Measurements from ENCODE around the gene RDH8. TPM values are rescaled to one million over a fixed set of nuclear protein-coding genes. Genes with fewer than 3 reads are reported as not detected.

RDH8 gene
- total RNA-seq, 1 donor from 2014 or later, result not detected

DNA sequence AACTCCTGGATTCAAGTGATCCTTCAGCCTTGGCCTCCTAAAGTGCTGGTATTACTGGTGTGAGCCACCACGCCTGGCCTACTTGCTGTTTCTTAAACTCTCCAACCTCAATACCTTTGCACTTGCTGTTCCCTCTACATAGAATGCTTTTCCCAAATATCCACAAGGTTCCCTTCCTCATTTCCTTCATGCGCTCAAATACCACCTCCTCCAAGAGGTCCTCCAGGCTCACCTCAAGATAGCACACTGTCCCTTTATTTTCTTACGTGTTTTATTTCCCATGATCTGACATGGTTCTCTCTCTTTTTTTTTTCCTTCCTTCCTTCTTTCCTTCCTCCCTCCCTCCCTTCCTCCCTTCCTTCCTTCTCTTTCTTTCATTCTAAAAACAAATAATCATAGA is 13.5 kb downstream of the RDH8 start:
- ATAC-seq (no peak), DNase-seq (ENCODE audit: low spot score) (no peak)
- intact Hi-C loops (cut with DNase I), result loop anchor here (5.0 kb wide), 1 partner anchor 94 kb away; no protein-coding TSS in a partner anchor

DNA sequence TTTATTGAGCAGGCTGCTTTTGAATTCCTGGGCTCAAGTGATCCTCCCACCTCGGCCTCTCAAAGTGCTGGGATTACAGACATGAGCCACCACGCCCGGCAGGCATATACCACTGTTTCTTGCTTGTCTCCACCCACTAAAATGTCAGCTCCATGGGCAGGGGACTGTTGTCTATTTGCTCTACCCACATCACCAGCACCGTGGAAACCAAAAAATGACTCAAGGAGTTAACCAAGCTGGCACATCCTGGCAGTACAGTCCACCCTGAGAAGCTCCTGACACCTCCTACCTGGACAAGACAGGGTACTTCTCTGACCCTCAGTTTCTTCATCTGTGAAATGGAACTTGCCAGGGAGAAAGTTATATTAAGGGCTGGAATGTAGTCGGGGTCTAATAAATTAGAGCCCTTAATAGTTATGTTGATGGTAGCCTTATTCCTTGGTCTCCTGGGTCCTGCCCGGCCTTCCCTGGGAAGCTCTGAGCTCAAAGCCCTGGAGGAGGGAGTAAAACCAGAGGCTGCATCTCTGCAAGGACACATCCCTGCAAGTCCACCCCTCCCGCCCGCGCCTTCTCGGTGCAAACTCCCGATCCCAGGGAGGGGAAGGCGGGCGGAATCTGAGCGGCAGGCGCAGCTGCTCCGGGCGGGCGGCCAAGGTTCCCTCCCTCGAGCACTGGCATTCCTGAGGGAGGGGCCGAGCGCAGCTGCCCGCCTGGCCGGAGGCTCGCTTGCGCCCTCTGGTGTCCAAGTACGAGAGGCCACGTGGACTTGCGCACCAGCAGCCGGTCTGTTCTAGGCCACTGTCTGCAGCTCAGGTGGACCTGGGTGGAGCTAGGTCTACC is 14.1 kb downstream of the RDH8 start:
- DNase-seq (ENCODE audit: low spot score) (peak; percentile 99), ATAC-seq (peak; percentile 99)
- intact Hi-C loops (cut with DNase I), result loop anchor here (5.0 kb wide), 1 partner anchor 95 kb away; no protein-coding TSS in a partner anchor

DNA sequence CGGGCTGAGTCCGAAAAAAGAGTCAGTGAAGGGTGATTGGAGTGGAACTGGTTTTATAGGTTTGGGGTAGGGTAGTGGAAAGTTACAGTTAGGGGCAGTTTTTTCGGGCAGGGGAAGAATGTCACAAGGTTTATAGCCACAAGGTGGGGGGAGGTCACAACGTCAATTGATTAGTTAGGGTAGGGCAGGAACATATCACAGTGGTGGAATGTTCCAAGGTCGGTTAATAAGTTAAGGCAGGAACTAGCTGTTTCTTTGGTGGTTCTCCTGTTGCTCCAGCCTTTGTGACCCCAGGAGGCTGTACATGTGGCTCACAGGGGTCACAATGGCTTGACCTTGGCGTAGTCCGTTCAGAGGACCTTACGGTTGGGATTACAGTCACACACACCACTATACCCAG is 20.3 kb downstream of the RDH8 start:
- intact Hi-C loops (cut with DNase I), result no loop called here
- no peak for ATAC-seq
- DNase-seq (ENCODE audit: low spot score), result no peak

DNA sequence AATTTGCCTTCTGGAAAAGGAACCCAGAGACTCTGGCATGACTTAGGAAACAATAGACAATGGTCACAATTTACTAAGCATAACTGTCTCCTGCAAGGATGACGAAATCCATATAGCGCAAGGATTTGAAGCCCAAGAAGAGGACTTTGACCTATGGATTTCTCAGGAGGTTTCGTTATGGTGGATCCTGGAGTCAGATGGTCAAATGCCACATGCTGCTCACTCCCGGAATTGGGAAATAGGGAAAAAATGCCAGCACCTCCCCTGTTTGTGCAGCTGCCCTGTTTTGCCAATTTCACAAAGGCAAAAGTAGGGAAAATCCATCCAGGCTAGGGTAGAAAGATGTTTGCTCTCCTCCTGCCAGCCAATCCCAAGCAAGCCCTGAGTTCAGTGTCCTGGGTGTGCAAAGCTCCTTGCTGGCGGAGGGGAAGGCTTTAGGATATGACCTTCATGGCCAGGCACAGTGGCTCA is 23.4 kb downstream of the RDH8 start:
- intact Hi-C loops (cut with DNase I), result no loop called here
- no peak for ATAC-seq
- no peak for DNase-seq (ENCODE audit: low spot score)

DNA sequence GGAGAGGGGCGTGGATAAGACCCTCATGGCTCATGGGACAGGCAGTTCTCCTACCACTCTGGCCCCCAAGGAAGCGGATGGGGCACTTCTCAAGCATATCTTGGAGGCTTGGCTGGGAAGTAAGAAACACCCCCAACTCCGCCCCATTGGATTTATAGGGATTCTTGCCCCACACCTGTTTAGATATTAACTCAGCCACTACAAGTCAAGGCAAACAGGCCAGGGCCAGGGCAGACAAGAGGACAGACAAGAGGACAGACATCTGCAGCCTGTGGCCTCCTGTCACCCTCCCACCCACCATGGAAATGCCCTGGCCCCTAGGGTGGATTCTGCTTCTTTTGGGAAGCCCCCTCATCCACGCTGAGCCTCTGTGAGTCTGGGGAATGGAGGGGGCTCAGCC is 24.1 kb downstream of the RDH8 start:
- no peak for DNase-seq (ENCODE audit: low spot score)
- intact Hi-C loops (cut with DNase I), result no loop called here
- no peak for ATAC-seq

DNA sequence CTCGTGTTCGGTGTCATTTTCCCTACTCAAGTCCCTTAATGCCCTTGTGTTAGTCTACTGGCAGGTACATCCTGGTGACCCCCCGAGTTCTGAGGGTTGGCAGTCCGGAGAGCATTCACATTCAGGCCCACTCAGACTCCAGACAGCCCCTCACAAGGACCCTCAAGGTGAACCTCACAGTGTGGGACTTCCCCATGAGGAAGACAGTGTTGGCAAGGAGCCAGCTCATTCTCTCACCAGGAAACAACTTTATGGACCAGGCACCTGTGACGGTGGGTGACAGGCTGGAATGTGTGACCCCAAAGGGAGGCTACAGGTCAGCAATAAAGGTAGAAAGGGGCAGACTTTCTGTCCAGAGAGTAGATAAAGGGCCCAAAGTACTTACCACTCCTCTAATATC is 24.5 kb downstream of the RDH8 start:
- intact Hi-C loops (cut with DNase I), result no loop called here
- no peak for ATAC-seq
- no peak for DNase-seq (ENCODE audit: low spot score)

DNA sequence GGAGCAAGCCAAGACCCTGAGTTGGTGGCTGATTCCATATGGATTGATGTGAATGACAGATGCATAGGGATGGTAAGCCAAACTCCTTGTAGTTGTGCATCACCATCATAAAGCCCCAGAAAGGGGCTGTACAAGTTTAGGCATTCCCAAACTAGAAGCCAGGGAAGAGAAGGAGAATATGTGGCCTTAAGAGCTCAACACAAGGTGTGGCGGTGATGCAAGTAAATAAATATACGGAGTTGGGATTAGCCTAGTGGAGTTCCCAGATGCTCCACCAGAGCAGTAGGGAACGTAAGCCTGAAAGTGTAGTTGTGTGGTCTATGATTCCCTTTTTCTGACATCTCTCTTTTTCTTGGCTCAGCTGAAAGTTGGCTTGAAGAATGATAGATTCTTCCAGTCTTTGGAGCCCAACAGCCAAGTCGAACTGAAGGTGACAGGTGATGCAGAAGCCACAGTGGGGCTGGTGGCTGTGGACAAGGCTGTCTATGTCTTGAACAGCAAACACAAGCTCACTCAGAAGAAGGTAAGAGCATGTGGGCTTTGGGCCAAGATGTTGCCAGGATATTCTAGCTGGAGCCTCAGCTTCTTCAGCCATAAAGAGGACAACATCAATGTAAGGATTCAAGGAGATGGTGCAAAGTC is 30.1 kb downstream of the RDH8 start:
- ATAC-seq (no peak), DNase-seq (ENCODE audit: low spot score) (no peak)
- intact Hi-C loops (cut with DNase I), result no loop called here

DNA sequence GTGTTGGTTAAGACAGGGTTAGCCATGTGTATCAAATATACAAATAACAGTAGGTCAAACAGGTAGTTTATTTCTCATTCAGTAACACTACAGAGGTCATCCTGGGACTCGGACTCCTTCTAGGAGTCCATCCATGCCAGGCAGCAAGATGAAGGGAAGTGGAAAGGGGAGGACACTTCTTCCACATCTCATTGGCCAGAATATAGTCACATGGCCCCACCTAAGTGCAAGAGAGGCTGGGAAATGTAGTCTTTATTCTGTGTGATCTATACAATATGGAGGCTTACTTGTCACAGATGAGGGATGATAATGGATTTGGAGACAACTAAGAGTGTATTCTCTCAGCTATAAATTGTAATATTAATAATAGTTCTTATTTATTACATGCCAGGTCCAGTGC is 31.1 kb downstream of the RDH8 start:
- intact Hi-C loops (cut with DNase I), result no loop called here
- DNase-seq (ENCODE audit: low spot score), result no peak
- ATAC-seq, result no peak

DNA sequence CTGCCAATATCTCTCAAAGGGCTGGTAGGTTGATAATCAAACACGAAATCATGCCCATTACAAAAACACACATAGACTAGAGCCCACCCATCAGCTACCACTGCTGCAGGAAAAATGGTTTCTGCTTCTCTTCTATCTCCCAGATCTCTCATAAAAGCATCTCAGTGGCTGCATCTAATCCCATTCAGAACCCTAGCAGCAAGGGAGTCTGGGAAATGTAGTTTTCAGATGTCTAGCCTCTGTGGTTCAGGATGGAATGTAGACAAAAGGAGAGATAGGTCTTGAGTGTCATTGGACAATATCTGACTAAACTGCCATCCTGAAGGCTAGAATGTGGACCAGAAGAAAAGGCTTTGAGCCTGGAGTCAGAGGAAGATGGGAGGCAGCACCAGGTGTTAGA is 32.1 kb downstream of the RDH8 start:
- DNase-seq (ENCODE audit: low spot score) (no peak), ATAC-seq (no peak)
- intact Hi-C loops (cut with DNase I), result no loop called here

DNA sequence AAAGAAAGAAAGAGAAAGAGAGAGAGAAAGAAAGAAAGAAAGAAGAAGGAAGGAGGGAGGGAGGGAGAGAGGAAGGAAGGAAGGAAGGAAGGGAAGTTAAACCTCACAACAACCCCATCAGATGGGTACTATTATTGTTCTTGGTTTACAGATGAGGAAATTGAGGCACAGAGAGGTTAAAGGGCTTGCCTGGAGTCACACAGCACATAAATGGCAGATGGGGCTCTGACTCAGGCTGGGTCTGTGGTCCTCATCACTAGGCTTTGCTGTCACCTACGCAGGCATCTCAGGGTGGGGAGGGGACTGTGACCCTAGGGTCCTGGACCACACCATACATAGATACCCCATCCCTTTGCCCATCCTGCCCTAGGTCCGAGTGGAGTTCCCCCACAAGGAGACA is 36.3 kb downstream of the RDH8 start:
- intact Hi-C loops (cut with DNase I), result no loop called here
- ATAC-seq (no peak), DNase-seq (ENCODE audit: low spot score) (no peak)

DNA sequence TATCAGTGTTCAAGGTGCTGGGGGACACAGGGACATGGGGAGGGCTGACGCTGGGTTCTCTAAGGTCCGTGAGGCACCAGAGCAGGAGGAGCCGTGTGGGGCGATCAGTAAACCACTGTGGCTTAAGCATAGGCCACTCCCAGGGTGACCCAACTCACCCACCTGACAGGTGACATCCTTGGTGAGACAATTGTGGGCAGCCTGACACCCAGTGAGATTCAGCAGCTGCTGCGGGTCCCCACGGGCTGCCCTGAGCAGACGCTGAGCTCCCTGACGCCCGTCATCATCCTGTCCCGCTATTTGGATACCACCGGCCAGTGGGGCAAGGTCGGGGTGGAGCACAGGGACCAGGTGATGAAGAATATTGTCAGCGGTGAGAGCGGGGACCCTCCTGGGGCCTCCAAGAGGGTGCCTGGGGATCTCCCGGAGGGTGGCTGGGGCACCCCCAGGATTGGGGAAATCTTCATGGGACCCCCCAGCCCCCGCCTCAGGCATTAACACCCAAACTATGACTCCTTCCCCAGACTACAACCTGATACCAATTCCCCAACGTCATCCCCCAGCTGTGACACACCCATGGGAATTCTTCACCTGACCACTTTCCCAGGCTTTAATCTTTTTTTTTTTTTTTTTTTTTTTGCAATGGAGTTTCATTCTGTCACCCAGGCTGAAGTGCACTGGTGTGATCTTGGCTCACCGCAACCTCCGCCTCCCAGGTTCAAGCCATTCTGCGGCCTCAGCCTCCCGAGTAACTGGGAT is 39.5 kb downstream of the RDH8 start:
- no peak for ATAC-seq
- intact Hi-C loops (cut with DNase I), result no loop called here
- no peak for DNase-seq (ENCODE audit: low spot score)

DNA sequence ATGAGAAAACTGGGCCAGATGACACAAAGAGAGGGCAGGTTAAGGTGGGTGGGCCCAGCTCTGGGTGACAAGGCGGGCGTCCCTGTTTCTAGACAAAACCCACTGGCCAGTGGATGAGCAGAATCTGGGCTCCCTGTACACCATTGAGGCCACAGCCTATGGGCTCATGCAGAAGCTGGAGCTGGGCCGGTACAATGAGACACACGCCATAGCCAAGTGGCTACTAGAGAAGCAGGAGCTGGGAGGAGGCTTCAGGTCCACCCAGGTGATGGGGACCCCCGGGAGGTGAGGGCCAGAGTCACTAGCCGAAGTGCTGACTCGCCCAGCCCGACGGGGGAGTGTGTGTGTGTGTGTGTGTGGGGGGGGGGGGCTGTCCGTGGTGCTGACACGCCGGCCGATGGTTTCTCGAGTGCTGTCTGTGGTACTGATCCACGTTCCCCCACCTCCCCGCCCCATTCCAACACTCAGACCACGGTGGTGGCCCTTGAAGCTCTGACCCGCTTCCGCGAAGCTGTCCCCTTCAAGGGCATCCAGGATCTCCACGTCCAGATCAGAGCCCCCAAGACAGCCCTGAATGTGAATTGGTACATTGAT is 48.5 kb downstream of the RDH8 start:
- intact Hi-C loops (cut with DNase I), result no loop called here
- ATAC-seq, result no peak
- DNase-seq (ENCODE audit: low spot score), result no peak

DNA sequence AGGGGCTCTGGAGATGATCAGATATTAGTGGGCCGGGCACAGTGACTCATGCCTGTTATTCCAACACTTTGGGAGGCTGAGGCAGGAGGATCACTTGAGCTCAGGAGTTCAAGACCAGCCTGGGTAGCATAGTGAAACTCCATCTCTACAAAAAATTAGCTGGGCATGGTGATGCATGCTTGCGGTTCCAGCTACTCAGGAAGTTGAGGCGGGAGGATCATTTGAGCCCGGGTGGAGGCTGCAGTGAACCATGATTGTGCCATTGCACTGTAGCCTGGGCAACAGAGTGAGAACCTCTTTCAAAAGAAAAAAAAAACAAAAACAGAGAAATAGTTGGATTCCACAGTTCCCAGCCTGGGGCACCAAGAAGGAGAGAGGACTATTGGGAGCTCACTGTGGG is 54.9 kb downstream of the RDH8 start:
- DNase-seq (ENCODE audit: low spot score), result no peak
- intact Hi-C loops (cut with DNase I), result no loop called here
- no peak for ATAC-seq

DNA sequence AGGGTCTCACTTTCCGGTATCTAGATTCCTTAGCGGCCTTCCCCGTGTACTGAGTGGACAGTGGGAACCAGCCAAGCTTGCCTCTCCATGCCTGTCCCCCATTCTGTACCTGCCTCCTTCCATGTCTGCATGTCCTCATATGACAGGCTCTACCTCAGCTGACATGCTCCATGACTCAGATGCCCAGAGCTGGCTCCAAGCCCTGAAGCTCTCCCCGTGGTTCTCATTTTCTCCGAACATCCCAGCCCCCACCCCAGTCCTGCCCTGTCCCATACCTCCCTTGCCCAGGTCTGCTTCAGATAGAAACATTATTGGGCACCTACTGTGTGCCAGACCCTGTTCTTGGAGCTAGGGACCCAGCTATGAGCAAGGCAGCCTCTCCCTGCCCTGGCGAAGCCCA is 55.8 kb downstream of the RDH8 start:
- intact Hi-C loops (cut with DNase I), result no loop called here
- ATAC-seq, result no peak
- DNase-seq (ENCODE audit: low spot score), result no peak

DNA sequence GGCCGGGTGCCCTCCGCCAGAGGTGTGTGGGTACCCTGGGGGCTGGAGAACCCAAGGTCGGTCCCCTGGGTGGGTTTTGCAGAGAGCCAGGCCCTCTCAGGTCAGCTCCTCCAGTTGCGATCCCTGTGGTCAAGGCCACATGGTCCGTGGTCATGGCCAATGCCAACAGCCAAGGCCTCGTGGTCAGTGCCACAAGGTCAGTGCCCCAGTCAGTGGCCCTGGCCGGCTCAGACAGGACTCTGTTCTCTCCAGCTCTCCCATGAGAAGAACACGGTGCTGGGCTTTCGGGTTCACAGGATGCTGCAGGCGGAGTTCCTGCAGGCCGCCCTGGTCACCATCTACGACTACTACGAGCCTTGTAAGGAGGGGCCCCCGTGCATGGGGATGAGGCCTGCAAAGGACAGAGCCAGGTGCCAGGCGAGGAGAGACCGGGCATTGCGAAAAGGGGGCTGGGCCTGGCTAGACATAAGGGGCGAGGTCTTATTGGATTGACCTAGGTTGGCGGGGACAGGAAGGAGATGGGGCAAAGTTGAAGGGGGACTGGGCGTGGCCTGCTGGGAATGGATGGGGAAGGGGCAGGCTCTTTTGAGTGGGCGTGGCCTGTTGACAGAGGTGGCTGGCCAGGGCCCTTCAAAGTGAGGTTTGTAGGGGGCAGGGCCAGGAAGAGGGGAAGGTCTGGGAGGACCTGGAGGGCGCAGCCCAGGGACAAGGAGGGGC is 57.6 kb downstream of the RDH8 start:
- ATAC-seq (no peak), DNase-seq (ENCODE audit: low spot score) (no peak)
- intact Hi-C loops (cut with DNase I), result no loop called here
